ENCODE results near the gene CNFN.

Gene CNFN

DNA sequence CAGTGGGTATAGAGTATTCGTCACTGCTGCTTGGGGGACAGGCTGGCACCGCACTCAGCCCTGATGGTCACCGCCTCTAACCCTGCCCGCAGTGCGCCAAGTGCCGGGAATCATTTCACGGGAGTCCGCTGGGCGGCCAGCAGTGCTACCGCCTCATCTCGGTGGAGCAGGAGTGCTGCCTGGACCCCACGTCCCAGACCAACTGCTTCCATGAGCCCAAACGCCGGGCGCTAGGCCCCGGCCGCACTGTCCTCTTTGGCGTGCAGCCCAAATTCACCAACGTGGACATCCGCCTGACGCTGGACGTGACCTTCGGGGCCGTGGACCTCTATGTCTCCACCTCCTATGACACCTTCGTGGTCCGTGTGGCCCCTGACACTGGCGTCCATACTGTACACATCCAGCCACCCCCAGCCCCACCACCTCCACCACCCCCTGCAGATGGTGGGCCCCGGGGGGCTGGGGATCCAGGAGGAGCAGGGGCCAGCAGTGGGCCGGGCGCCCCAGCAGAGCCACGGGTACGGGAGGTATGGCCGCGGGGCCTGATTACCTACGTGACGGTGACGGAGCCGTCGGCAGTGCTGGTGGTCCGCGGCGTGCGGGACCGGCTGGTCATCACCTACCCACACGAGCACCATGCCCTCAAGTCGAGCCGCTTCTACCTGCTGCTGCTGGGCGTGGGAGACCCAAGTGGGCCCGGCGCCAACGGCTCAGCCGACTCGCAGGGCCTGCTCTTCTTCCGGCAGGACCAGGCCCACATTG is 14.5 kb downstream of the CNFN start:
- no peak for DNase-seq (ENCODE audit: low spot score)

GRCh38 chr19:42374826-42375376 is 15.2 kb downstream of the CNFN start:
- DNase-seq (ENCODE audit: low spot score) = no peak

DNA sequence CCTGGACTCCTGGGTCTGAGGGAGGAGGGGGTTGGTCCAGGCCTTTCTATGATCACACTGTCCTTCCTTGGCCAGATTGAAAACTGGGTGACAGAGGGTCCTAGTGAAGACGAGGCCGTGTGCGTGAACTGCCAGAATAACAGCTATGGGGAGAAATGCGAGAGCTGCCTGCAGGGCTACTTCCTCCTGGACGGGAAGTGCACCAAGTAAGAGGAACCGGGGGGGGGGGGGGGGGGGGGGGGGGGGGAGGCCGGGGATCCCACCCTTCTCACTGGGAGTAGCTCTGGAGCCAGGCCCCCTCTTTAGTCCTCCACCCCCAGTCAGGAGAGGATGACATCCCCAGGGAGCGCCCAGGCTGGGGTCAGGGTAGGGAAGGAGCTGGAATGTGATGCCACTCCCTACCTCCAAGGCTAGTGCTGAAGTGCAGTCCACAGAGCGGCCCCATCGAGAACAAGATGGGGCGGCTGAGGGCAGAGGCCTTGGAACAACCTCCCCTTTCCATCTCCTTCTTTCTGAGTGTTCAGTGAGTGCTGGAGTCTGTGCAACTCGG is 19.4 kb downstream of the CNFN start:
- DNase-seq (ENCODE audit: low spot score) = no peak

GRCh38 chr19:42370068-42370520 is 20.0 kb downstream of the CNFN start:
- no peak for DNase-seq (ENCODE audit: low spot score)

- DNase-seq (ENCODE audit: low spot score) = no peak
Observed at GRCh38 chr19:42369433-42370067, 20.5 kb downstream of the CNFN start.

GRCh38 chr19:42368765-42369164 is 21.3 kb downstream of the CNFN start:
- no peak for DNase-seq (ENCODE audit: low spot score)

GRCh38 chr19:42368360-42368759 is 21.7 kb downstream of the CNFN start:
- DNase-seq (ENCODE audit: low spot score) = no peak

- DNase-seq (ENCODE audit: low spot score) = no peak
Observed at GRCh38 chr19:42367929-42368328, 22.2 kb downstream of the CNFN start.

DNA sequence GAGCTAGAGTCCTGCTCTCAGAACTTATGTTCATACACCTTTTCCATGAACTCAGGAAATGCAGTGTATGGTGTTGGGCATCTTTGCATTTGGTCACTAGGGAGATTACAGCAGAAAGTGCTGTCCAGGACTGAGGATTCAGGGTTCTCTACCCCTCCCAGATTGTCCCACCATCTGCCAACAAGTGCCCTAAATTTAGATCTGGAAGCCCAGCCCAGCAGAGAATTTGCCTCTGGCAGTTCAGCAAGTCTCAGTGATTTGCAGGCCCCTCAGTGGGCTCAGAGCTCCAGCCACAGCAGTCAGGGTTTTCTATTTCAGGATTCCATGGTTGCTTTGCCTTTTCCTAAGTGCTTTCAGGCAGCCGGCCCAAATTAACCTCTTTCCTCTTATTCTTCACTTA is 23.4 kb downstream of the CNFN start:
- no peak for DNase-seq (ENCODE audit: low spot score)

- DNase-seq (ENCODE audit: low spot score) = no peak
Observed at GRCh38 chr19:42363614-42364346, 26.3 kb downstream of the CNFN start.

GRCh38 chr19:42362891-42363440 is 27.1 kb downstream of the CNFN start:
- no peak for DNase-seq (ENCODE audit: low spot score)

DNA sequence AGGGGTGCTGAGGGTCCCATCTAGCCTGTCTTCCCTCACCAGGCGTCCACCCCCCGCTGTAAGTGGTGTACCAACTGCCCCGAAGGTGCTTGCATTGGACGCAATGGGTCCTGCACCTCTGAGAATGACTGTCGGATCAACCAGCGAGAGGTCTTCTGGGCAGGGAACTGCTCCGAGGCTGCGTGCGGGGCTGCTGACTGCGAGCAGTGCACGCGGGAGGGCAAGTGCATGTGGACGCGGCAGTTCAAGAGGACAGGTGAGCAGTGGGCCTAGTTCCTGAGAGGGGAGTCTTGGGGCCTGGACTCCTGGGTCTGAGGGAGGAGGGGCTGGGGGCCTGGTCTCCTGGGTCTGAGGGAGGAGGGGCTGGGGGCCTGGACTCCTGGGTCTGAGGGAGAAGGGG is 27.8 kb downstream of the CNFN start:
- DNase-seq (ENCODE audit: low spot score) = no peak

GRCh38 chr19:42361545-42361910 is 28.6 kb downstream of the CNFN start:
- DNase-seq (ENCODE audit: low spot score) = no peak

- no peak for DNase-seq (ENCODE audit: low spot score)
Observed at GRCh38 chr19:42360787-42361544, 29.1 kb downstream of the CNFN start.

- DNase-seq (ENCODE audit: low spot score) = no peak
Observed at GRCh38 chr19:42357290-42357689, 32.8 kb downstream of the CNFN start.

GRCh38 chr19:42356686-42357085 is 33.4 kb downstream of the CNFN start:
- DNase-seq (ENCODE audit: low spot score) = no peak

- no peak for DNase-seq (ENCODE audit: low spot score)
Observed at GRCh38 chr19:42355896-42356295, 34.2 kb downstream of the CNFN start.

GRCh38 chr19:42353341-42354015 is 36.6 kb downstream of the CNFN start:
- no peak for DNase-seq (ENCODE audit: low spot score)

- DNase-seq (ENCODE audit: low spot score) = no peak
Observed at GRCh38 chr19:42352301-42353259, 37.5 kb downstream of the CNFN start.

All from COLO829 (cell line).